Measurements from ENCODE around the gene IGF1R. TPM values are rescaled to one million over a fixed set of nuclear protein-coding genes. Genes with fewer than 3 reads are reported as not detected.

Gene IGF1R
- total RNA-seq, 1 donor from 2014 or later: 23.5 TPM

- peaks cover 7% of the 10 kb centered on the region for H3K4me1 ChIP-seq
- H3K79me2 ChIP-seq (ENCODE audit: low read depth): no peaks in the 10 kb centered on the region
- Mint-ChIP-seq H3K9me3 (peaks cover 15% of the 10 kb centered on the region), H3K27me3 (ENCODE audit: insufficient read depth, low read depth) (peaks cover 2% of the 10 kb centered on the region), H3K27ac (no peak overlapping the region), H3K4me1 (peaks cover 3% of the 10 kb centered on the region), H3K4me3 (no peak overlapping the region), H3K36me3 (peaks cover 1% of the 10 kb centered on the region)
- no peaks in the 10 kb centered on the region for H4K20me1 ChIP-seq (ENCODE audit: low read depth)
- H3K36me3 ChIP-seq: no peaks in the 10 kb centered on the region
- H3K4me2 ChIP-seq: no peak overlapping the region
- no peaks in the 10 kb centered on the region for H3K9me3 ChIP-seq (ENCODE audit: low read depth)
- H3K27me3 ChIP-seq: no peaks in the 10 kb centered on the region
- H3K27ac ChIP-seq: no peak overlapping the region
- DNase-seq (ENCODE audit: low spot score): no peak
- H3F3A ChIP-seq (ENCODE audit: low read depth): no peaks in the 10 kb centered on the region
- no peak overlapping the region for H3K9ac ChIP-seq
- no peak for TF ChIP-seq EZH2 (IDR thresholded peaks at IDR 0.05)
- no peak for TF ChIP-seq CTCF (IDR thresholded peaks at IDR 0.05)
- TF ChIP-seq EZH2phosphoT487 (IDR thresholded peaks at IDR 0.05): no peak
- H2AFZ ChIP-seq (replicated peaks): no peak overlapping the region
- H3K4me3 ChIP-seq: no peak overlapping the region
Observed at GRCh38 chr15:98996624-98997023, 348.3 kb downstream of the IGF1R start.

GRCh38 chr15:98997312-98997711 lies 349.0 kb downstream of the IGF1R start:
- H3K36me3 Mint-ChIP-seq: peaks cover 1% of the 10 kb centered on the region

GRCh38 chr15:98997755-98998154 lies 349.4 kb downstream of the IGF1R start:
- Histone ChIP-seq H3K27ac (no peak overlapping the region), H3K27me3 (no peaks in the 10 kb centered on the region), H4K20me1 (ENCODE audit: low read depth) (no peaks in the 10 kb centered on the region), H3K4me2 (no peak overlapping the region), H3K79me2 (ENCODE audit: low read depth) (no peaks in the 10 kb centered on the region), H3K9ac (no peak overlapping the region), H3K9me3 (ENCODE audit: low read depth) (no peaks in the 10 kb centered on the region), H3F3A (ENCODE audit: low read depth) (no peaks in the 10 kb centered on the region), H3K4me1 (peaks cover 7% of the 10 kb centered on the region), H2AFZ (replicated peaks) (no peak overlapping the region), H3K4me3 (no peak overlapping the region), H3K36me3 (no peaks in the 10 kb centered on the region)
- no peak for DNase-seq (ENCODE audit: low spot score)
- H3K4me1 Mint-ChIP-seq: peaks cover 3% of the 10 kb centered on the region
- peaks cover 2% of the 10 kb centered on the region for H3K27me3 Mint-ChIP-seq (ENCODE audit: insufficient read depth, low read depth)
- H3K9me3 Mint-ChIP-seq: peaks cover 15% of the 10 kb centered on the region
- TF ChIP-seq EZH2 (IDR thresholded peaks at IDR 0.05) (no peak), CTCF (IDR thresholded peaks at IDR 0.05) (no peak), EZH2phosphoT487 (IDR thresholded peaks at IDR 0.05) (no peak)
- H3K36me3 Mint-ChIP-seq: peaks cover 1% of the 10 kb centered on the region
- H3K27ac Mint-ChIP-seq: no peak overlapping the region
- no peak overlapping the region for H3K4me3 Mint-ChIP-seq

More at GRCh38 chr15:98997312-98997711, 349.0 kb downstream of the IGF1R start:
- Histone ChIP-seq H3K27me3 (no peaks in the 10 kb centered on the region), H3K4me3 (no peak overlapping the region), H2AFZ (replicated peaks) (no peak overlapping the region), H3K36me3 (no peaks in the 10 kb centered on the region), H4K20me1 (ENCODE audit: low read depth) (no peaks in the 10 kb centered on the region), H3K4me1 (peaks cover 7% of the 10 kb centered on the region), H3F3A (ENCODE audit: low read depth) (no peaks in the 10 kb centered on the region), H3K4me2 (no peak overlapping the region), H3K9me3 (ENCODE audit: low read depth) (no peaks in the 10 kb centered on the region), H3K79me2 (ENCODE audit: low read depth) (no peaks in the 10 kb centered on the region), H3K27ac (no peak overlapping the region), H3K9ac (no peak overlapping the region)
- Mint-ChIP-seq H3K27me3 (ENCODE audit: insufficient read depth, low read depth) (peaks cover 2% of the 10 kb centered on the region), H3K4me1 (peaks cover 3% of the 10 kb centered on the region), H3K27ac (no peak overlapping the region), H3K4me3 (no peak overlapping the region), H3K9me3 (peaks cover 15% of the 10 kb centered on the region)
- DNase-seq (ENCODE audit: low spot score): no peak
- TF ChIP-seq EZH2 (IDR thresholded peaks at IDR 0.05): no peak
- TF ChIP-seq EZH2phosphoT487 (IDR thresholded peaks at IDR 0.05): no peak
- TF ChIP-seq CTCF (IDR thresholded peaks at IDR 0.05): no peak

All from neural progenitor cell (in vitro differentiated cells).